GM20000 (cell line): ENCODE measurements around the gene SRGAP2C.
"Not testable (repeated sequence)": the region's sequence is repeated elsewhere in the genome, so short reads cannot be mapped to it uniquely, and the experiment has no call there.

Experiments used
- DNase-seq: peaks from one replicate; pipeline ENCODE4 v3.0.0; 2012; ENCODE audit warnings: low spot score

The SRGAP2C gene

DNA sequence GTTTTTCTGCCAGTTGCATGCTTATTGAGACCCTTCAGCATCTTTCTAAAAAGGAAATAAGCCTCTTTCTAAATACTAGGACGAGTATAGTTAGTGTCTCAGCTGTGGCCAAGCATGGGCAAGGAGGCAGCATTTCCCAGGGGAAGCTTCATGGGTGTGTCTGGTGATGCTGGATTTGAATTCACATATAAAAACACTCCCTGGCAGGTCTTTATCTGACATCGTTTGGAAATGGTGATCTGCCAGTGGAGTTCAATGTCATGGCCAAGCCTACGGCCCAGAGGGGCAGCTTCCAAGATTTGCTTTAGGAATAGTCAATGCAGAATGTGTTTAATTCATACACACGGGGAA lies 94.7 kb downstream of the SRGAP2C start:
- not testable (repeated sequence) for DNase-seq

DNA sequence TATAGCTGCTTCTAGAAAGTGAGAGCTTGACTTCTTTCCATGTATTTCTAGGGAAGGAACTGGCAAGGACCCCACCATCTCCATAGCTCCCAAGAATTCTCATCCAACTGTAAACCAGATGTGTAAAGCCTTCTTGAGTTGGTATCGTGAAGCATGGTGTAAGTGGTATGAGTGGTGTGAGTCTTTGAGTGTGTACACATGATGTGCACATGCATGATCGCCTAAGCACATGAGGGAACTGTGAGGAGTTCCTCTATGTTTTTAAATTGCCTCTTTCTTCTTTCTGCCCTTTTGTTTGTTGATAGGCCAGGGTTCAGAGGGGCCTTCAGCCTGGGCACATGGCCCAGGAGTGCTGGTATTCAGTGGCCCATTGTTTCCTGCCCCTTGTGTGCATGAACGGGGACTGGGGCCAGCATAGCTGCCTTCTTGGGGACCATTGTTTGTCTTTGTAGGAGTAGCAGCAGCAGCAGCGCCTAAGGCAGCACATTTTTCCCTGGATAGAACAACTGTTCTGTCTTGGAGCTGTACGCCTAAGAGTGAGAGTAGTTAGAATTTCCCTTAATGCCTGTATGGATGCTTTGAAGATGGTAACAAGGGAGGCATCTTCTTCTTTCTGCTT lies 96.0 kb downstream of the SRGAP2C start:
- DNase-seq: not testable (repeated sequence)

DNA sequence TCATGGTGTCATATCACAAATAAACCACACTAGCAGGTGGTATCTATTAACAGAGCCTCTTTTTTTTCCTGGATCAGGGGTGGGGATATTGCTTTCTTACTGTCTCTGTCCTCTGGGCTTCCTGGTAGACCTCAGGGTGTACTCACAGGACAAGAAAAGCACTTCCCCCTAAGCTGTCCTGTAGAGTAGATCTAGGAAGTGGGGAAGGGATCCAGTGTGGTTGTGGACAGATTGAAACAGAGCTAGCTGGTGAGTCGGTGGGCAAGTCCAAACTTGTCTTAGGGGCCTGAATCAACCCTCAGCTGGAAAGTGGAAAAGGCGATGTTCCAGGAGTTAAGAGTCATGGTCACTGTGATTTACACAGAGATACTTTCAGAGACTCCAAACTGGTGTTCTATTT lies 96.7 kb downstream of the SRGAP2C start:
- DNase-seq: not testable (repeated sequence)

DNA sequence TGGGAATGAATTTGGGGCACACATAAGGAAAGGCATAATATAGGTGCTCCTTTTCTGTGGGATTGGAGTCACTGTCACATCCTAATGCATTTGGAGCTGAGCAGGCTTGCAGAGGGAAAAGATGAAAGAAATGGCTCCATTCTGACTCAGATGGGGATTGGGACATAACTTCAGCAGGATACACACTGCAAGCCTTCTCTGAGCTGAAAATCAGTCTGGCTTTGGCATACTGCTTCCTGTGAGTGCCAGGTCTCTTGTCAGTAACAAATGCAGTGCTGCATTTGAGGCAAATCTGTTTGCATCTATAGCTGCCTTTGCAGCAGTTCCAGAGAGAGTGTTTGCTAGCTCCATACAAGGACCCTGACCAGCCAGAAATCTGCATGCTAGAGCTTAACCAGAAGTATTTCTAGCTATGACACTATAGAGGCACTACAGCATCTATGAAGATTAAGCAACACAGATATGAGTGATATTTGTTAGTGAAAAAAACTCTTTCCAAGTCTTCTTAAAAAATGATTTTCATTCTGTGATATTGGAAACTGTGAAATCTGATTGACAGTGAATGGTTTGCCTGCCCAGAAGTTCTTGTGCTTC lies 98.9 kb downstream of the SRGAP2C start:
- DNase-seq: not testable (repeated sequence)

DNA sequence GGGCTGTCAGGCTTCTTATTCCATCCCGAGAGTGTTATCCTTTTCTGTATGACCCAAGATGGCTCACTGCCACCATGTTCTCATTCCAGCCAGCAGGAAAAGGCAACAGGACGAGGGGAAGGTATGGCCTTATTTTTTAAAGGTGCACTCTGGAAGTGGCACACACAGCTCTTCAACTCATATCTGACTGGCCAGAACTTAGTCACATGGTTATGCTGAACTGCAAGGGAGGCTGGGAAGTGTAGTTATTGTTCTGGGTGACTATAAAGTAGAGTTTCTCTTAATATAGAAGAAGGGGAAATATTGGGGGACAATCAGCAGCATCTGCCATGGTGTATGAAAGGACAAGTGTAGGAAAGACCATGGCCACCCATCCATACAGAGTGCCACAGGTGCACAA lies 107.8 kb downstream of the SRGAP2C start:
- DNase-seq: not testable (repeated sequence)

DNA sequence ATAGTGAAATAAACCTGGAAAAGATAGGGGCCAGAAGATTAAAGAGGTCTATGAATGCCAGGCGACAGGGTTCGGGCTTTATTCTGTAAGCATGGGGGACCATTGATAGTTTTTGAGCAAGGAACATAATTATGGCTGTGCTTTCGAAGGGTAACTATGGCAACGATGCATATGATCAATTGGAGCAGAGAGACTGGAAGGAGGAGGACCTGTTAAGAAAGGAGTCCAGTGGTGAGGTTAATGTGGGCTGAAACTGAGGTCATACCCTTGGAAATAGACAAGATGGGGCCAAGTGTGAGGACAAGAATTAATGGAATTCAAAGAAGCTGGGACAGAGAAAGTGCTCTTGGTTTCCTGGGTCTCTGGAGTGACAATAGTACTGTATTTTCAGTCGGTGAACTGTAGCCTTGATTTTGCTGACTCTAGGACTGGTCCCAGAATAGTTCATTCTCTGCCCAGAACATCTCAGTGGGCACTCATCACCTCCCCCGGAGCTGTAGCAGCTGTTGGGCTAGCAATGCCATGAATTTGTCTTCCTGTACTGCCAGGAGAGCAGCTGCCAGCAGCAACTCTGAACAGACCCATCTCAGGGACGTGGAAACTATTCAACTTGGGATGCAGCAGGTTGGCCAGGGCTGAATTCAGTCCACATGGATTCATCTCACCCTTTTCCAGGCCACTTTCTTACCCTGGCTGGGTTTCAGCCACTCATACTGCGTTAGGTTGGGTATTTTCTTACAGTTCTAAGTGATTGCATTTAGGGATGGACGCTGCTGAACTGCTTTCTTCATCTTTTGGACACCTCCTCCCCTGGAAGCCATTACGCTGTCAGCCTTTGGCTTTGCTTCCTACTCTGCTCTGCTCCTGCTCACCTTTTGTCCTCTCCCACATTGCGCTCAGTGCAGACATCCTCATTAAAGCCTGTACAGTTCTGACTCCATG lies 108.8 kb downstream of the SRGAP2C start:
- DNase-seq: not testable (repeated sequence)

DNA sequence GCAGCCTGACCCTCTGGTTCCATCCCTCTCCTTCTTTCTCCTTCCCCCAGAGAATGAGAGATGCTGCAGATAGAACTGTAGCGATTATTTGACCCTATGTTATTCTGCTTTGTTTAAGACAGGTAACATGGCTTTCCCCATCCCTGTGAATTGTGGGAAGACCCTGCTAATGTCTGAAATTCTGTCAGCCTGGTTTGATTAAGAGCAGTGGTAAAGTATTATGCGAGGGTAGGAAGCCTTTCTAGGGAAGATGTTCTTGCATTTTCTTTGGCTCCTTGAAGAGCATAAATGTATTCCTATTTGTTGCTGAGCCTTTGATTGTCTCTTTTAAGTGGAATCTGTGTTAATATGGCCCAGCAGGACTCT lies 109.4 kb downstream of the SRGAP2C start:
- DNase-seq: not testable (repeated sequence)

DNA sequence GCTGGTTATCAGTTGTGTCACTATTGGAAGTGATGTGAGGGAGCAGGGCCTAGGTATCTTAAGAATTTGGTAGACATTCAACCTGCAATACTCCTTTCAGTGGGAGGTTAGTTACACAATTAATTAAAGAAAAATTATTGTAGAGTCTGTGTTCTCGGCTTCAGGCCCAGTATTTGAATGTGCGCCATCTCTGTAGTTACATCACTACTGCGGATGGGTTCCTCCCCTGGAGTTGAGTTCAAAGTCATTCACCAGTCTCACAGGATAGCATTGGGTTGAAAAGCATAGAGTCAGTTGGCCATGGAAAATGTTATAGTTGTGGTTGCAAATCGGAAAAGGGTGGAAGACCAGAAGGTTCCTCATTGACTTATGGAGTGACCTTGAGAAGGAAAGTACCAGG lies 111.8 kb downstream of the SRGAP2C start:
- DNase-seq: not testable (repeated sequence)

DNA sequence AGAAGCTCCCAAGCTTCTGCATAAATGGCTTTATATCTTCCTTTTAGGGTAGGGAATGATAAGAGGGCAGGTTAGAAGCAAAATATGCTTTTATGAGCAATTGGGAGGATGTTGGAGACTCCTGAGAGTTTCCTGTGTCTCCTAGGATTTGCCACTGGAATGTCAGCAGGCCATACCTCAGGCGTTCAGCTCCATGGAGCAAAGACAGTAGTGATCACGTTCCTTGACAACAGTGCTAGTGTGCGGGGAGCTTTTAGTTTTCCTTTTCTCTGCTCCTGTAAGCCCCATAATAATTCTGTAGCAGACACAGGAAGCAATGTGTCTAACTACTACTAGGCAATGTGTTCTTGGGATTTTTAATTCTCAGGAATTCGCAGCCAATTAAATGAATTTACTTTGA lies 113.8 kb downstream of the SRGAP2C start:
- not testable (repeated sequence) for DNase-seq

DNA sequence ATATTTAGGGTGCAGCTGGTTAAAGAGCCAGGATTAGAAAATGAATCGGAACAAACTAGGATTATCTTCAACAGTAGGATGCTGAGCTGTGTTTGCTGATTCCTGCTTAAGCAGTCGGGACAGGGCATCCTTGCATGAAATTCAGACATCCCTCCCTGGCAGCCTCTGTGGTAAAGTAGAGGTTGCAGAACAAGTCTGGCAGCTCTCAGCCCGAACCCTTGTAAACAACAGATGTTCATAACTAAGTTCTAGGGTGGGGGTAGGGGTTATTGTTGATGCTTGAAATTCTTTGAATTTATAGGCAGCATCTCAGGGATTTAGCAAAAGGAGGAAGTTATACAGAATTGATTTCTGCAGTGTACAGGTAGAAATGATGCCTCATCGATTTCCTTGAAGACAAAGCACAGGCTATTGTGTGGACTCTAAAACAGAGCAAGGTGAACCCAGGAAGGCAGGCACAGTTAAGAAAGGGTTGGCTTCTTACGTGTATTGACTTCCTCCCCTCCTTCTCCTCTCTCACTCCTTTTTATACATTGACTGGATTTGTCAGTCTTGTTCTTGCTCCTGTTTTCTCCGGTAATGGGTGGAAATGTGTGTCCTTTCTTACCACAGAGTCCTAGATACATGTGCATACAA lies 114.9 kb downstream of the SRGAP2C start:
- not testable (repeated sequence) for DNase-seq

DNA sequence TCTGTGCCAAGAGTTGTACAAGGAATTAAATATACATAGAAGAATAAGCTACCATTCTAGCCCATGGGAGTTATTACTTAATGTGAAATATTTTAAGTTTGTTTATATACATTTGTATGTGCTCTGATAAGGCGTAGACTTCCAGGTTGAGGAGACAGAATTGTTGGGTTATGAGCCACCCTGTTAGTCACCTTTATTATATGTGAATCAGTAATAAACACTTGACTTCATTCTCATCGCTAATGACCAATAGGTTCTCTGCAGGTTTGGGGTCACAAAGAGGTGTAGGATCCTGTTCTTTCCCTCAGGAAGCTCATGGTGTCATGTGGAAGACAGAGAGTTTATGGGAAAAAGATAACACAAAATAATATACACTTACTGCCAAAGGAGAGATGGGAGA lies 117.1 kb downstream of the SRGAP2C start:
- DNase-seq: not testable (repeated sequence)

DNA sequence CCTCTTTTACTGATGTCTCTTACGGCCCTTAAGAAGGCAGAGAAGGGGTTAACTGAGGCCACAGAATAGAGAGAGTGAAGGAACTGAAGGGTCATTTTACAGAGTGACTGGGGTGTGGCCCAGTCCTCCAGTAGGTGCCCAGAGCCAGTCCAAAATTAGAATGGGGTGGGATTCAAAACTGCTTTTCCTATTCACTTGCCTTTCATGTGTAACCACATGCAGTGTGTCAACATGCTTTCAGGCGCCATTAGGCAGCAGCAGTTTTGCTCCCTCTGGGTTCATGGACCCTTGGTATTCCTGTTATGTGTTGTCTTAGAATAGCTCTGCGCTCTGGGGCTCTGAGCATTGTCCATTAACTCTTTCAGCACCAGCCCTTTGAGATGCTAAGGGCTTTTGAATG lies 123.0 kb downstream of the SRGAP2C start:
- not testable (repeated sequence) for DNase-seq

DNA sequence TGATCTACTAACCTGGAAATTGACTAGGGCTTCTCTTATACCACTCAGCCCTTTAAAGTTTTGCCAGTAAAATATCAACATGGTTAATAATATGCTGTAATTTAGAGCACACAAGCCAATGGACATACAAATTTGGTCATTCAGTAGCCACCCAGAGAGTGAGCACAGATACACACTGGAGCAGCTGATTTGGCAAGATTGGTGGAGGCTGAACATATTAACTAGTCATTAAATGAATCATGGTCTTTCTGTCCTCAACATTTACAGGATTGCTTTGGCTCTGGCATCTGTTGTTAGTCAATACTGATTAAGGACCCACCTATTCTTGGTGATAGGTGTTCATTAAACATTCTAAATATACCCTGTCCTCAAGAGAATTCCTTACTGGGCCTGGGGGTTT lies 130.7 kb downstream of the SRGAP2C start:
- DNase-seq: not testable (repeated sequence)

DNA sequence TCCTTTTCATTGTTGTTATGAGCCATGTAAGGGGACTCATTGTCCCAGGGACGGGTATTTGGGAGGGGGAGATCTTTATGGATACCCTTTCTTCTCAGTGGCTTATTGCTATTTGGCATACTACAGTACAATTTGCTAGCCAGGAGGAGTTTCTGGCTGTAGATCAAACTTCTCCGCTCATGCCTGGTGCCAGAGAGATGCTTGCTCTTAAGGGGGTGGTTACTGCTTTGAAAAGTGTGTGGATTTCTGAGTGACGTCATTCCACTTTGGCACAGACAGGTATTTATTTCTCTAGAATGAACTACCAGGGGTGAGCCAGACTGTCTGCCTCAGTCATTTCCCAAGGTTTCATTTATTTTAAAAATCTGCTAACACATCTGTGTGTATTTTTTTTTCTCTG lies 131.3 kb downstream of the SRGAP2C start:
- not testable (repeated sequence) for DNase-seq

DNA sequence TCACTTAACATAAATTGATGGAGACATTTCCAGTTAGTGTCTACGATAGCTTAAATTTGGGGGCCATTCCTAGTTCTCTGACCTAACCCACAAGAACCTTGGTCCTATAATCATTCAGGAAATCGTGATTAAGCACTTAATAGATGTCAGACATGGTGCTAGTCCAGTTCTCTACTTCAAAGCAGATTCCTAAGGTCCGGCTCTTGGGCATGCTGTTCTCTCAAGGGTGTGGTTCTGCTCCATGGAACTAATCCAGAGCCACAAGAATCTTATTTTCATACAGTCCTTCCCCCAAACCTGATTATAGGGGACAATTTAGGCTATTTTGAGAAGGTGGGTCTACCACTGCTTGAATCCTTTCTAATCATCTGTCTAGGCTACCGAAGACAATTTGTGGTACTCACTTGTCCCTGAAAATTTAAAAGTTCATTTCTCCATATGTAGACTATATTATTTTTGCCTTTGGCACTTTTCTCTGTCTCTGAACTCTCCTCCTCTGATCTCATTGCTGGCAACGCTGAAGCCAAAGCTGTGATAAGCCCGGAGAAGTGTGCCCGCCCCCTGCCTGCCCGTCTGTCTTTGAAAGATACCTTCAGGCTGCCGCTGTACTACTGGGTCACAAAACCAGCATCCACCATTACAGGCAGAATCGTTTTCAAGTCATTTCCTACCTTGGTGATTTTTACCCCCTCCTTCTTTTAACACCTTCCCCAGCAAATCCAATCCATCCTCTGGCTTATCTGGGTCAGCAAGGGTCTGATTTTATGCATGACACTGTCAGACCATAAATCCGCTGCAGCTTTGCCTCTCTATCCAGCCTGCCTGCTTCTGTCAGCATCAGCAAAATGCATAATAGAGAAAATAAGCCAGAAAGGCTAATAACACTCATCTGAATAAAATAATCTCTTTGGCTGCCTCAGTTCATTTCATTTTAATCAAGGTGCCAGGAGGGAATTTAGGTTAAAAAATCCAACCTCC lies 133.0 kb downstream of the SRGAP2C start:
- not testable (repeated sequence) for DNase-seq

DNA sequence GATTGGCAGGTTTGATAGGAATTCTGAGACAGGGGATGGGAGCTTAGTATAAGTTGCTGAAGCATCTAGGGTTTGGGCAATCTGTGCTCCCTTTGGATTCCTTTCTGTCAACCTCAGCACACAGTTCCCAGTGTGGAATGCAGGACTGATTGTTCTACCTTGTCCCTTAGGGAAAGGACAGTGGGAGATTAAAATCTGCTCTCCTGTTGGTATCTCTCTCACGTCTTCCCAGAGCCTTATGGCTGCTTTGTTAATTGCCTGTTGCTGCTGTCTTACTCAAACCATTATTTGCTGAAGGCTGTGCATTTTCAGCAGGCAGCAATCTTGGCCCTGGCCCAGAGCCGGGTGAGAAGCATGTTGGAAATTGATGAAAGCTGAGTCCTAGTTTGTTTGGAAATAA lies 133.9 kb downstream of the SRGAP2C start:
- not testable (repeated sequence) for DNase-seq

DNA sequence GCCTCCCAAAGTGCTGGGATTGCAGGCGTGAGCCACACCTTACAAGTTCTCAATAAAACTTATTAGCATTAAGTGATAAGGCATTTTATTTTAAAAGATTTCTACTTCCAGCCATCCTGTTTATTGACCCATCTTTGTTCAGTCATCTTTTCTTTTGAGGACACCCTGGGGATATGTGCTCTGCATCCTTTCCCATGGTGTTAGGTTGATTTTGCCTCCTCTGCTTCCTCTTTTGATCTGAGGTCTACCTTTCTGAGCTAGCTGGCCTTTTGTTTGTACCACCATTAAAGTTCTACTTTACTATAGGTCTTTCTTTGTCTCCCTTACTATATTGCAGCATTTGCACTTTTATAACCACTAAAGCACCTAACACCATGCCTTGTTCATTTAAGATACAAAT lies 136.9 kb downstream of the SRGAP2C start:
- DNase-seq: not testable (repeated sequence)

DNA sequence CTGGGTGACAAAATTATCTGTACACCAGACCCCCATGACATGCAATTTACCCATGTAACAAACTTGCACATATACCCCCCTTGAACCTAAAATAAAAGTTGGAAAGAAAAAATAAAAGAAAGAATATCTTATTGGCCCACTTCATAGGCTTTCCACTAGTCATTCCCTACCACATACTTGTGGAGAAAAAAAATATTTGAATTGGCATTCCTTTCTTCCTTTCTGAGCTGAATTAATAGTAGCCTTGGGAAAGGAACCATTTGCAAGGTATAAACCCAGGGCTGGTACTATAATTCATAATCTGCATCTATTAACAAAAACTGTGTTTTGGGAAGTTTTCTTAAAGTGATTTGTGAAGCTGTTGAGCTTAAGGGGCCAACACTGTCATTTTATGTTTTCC lies 140.0 kb downstream of the SRGAP2C start:
- DNase-seq: not testable (repeated sequence)

DNA sequence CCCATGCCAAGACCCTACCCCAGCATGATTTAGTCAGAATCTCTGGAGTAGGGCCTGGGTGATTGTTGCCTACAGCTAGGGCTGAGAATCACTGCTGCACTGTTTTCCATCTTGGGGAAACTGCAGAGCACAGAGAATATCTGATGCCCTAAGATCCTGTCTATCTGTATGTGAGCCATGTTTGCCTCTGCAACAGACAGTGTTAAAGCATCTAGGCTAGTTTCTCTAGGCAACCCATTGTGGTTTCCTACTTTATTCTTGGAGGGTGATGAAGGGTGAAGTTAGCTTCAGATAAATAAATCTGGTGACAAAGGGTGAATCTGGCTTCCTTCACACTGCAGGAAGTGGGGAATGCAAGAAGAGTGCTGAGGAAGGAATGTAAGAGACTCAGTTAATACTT lies 147.4 kb downstream of the SRGAP2C start:
- DNase-seq: not testable (repeated sequence)

DNA sequence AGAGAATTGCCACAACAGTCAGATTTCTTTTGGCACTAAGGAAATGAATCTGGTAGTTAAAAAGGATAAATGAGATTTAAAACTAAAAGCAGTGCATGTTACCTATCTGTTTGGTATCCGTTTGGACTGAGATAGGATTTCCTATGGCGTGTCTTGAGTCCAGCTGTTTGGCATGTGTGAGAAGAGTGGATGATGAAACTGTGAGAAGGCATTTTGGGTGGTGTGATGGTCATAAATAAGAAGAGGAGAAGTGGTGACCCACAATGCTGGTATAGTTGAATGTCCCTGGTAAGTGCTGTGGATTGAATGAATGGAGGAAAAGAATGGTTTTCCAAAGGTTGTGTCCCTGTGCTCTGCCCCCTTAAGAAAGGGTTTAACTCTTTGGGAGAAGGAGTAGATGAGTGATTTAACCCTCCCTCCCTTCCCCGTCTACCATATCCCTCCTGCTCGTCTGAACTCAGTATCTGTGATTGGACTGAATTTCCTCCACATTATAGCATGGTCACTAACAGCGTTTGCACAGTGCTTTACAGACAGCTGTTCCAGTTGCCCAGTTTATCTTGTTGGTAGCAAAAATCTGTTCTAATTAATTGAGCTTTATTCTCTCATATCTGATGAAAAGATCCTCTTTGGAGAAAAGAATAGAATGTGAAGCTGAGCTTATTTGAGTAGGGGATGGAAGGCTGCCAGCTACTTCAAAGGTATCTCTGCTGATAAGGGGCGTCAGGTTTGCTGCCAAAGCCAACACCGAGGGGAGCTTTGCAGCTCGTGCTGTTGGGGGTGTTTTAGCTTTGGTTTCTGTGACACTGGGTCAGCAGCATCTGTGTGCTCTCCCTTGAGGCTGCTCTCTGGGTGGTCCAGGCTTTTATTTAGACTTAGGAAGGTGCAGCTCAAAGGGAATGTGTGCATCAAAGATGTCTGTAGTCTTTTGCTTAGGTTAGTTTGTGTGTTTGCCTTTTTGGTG lies 148.1 kb downstream of the SRGAP2C start:
- DNase-seq: not testable (repeated sequence)
